ENCODE measurements around the gene NOL3.

Gene NOL3

DNA sequence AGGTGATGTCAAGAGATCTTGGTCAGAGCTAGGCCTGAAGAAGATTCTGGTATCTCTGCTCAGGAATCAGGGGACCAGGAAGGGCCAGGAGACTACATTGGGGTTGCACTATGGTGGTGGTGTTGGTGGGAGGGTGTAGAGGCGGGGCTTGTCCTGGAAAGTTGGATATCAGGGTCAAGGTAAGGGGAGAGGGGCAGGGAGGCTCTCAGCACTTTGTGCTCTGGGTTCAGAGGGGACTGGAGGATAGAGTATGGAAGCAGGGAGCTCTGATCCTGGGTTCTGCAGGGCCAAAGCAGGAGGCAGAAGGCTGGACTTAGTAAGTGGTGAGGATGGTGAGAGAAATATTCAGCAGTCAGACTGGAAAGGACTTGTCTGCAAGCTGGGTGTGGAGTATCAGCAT lies 3.0 kb downstream of the NOL3 start:
- DNase-seq = no peak

DNA sequence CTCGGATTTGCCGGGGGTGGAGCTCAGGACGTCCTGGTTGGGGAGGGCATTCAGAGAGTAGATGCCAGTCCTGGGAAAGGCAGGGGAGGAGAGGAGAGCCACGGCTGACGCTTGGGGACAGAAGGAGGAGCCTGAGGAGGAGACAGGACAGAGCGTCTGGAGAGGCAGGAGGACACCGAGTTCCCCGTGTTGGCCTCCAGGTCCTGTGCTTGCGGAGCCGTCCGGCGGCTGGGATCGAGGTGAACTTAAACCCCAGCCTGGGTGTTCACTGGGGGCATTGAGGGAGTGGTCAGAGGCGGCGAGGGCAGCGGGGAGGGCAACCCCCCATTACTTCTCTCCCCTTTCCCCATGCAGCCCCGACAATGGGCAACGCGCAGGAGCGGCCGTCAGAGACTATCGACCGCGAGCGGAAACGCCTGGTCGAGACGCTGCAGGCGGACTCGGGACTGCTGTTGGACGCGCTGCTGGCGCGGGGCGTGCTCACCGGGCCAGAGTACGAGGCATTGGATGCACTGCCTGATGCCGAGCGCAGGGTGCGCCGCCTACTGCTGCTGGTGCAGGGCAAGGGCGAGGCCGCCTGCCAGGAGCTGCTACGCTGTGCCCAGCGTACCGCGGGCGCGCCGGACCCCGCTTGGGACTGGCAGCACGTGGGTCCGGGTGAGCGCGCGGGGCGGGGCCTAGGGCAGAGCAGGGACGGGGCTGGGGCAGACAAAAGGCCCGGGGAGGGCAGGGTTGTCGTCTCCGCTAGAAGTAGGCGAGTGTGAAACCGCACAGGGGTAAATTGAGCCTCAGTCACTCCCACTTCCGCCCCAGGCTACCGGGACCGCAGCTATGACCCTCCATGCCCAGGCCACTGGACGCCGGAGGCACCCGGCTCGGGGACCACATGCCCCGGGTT lies 3.7 kb downstream of the NOL3 start:
- DNase-seq = peak; percentile 83

DNA sequence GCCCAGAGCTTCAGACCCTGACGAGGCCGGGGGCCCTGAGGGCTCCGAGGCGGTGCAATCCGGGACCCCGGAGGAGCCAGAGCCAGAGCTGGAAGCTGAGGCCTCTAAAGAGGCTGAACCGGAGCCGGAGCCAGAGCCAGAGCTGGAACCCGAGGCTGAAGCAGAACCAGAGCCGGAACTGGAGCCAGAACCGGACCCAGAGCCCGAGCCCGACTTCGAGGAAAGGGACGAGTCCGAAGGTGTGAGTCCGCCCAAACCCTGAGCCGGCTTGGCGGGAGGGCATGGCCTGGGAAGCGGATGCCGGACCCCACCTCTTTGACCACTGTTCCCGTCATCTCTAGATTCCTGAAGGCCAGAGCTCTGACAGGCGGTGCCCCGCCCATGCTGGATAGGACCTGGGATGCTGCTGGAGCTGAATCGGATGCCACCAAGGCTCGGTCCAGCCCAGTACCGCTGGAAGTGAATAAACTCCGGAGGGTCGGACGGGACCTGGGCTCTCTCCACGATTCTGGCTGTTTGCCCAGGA lies 4.4 kb downstream of the NOL3 start:
- DNase-seq = no peak

DNA sequence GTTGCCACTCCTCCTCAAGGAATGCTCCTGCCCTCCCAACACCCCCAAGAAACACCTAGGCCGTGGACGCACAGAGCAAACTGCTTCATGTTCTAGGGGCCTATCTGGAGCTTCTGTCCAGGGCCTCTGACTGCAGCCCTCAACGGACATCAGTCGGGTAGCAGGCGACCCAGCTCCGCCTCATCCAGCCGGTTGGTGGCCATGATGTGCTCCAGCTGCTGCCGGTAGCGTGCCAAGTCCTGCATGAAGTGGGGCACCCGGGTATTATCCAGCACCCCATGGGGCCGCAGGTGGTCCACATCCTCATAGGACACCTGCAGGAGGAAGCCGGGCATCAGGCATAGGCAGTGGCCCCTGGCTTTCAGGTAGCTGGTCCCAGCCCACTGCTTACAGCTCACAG lies 6.3 kb downstream of the NOL3 start:
- no peak for DNase-seq

DNA sequence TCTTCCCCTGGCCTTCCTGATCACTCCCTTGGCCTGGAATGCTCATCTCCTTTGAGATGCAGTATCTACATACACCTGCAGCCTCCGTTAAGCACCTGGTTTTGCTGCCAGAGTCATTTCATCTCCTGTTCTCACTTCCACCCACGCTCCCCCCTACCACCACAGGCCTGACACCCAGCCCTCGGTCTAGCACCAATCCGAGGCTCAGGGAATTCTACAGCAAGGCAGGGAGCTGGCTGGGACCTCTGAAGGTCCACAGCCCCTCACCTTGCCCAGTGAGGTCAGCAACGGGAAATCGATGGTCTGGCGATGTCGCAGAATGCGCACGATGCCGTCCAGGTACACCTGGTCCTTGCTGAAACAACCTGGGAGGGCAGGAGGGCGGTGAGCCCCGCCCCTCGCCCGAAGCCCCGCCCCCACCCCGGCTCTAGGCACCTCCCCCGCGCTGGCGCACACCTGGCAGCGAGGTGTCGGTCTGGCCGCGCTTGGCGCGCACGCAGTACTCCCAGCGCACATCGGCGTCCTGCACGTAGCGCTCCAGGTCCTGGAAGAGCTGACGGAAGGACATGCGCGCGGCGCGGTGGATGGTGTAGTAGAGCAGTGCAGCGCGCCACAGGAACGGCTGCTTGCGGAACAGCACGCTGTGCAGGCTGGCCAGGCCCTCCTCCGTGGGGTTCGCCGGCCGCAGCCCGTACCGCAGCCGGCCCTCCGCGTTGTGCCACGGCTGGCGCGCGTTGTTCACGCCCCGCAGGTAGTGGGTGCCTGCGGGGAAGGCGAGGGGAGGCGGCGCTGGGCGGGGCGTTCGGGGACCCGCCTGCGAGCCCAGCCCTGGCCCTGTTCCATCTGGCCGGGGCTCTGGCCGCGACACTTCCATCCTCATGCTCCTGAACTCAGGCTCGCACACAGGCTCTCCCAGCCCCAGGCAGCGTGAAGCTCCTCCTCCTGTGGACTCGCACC lies 7.7 kb downstream of the NOL3 start:
- peak; percentile 75 for DNase-seq

DNA sequence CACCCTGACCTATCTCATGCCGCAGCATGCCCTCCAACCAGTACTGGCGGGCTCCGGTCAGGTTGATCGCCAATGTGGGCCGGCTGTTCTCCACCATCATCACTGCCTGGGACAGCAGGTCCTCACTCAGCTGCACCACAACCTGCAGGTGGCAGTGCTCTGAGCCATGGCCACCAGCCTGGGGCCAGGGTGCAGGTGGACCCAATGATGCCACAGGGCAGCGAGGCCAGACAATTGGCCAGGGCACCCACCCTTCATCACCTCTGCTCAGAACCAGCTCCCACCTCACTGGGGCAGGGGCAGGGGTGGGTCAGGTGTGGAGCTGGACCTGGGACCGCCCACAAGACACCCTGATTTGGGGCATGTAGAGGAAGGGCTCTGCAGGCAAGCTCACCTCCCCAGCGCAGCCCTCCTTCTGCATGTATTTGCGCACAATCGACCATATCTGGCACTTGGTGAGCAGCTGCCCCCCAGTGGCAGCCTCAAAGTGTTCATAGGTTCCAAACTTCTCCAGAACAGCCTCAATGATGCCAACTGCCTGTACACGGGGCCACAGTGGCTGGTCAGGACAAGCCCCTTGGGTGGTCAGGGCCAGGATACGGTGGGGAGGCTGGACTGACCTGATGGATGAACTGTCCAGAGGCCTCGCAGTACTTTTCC lies 9.2 kb downstream of the NOL3 start:
- no peak for DNase-seq

DNA sequence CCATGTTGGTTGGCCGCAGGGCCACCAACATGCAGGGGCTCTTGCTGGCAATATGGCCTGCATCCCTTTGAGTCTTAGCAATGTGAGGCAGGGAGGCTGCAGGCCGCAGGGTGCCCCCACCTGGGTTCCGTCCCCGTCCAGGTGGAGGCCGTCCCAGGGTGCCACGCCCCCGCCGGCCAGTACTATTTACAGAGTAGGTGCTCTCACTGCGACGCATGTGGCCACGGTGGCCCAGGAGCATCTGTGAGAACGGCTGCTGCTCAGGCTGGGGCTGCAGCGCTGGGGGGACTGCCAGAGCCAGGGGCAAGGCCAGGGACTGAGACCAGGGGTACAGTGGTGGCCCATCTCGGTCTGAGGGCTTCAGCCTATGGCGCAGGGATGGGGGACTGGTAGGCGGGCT lies 9.8 kb downstream of the NOL3 start:
- no peak for DNase-seq

DNA sequence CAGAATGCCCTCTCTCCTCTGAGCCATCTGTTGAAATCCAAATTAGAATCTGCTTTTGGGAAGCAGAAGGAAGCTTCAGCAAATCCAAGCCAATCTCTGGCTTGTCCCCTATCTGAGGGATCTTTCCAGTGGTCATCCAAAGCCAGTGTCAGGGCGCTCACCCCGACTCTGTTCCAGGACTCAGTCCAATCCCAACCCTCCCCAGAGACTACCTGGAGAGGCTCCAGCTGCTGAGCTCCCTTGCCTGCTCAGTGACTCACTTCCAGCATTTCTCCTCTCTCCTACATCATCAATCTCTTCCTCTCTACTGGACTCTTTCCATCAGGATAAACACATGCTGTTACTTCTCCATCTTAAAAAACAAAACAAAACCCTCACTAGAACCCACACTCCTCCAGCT lies 11.0 kb downstream of the NOL3 start:
- DNase-seq = no peak

DNA sequence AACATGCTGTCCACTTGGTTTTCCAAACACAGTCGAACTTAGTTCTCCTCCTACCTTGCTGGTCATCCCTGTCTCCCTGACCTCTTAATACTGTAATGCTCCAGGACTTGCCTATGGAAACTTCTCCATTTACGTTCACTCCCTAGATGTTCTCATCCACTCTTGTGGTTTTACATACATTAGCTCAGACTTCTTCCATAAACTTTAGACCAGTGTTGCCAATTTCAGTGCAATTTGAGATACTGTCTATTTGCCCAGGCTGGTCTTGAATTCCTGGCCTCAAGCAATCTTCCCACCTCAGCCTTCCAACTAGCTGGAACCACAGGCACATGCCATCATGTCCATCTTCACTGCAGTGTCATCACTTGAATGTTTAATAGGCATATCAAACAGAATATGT lies 11.9 kb downstream of the NOL3 start:
- DNase-seq = no peak

DNA sequence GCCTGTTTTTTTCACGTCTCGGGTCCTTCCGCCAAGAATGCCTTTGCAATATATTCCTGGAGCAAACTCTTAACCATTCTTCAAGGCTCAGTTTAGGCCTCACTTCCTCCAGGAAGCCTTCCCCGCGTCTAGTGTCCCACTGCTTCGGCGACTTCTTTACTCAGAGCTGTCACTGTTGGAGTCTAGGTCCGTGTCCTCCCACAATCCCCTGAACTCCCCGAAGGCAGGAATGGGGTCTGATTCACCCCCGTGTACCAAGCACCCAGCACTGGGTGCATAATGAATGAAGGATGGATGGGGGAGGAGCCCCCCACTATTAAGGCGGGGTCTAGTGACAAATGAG lies 12.9 kb downstream of the NOL3 start:
- DNase-seq = no peak

DNA sequence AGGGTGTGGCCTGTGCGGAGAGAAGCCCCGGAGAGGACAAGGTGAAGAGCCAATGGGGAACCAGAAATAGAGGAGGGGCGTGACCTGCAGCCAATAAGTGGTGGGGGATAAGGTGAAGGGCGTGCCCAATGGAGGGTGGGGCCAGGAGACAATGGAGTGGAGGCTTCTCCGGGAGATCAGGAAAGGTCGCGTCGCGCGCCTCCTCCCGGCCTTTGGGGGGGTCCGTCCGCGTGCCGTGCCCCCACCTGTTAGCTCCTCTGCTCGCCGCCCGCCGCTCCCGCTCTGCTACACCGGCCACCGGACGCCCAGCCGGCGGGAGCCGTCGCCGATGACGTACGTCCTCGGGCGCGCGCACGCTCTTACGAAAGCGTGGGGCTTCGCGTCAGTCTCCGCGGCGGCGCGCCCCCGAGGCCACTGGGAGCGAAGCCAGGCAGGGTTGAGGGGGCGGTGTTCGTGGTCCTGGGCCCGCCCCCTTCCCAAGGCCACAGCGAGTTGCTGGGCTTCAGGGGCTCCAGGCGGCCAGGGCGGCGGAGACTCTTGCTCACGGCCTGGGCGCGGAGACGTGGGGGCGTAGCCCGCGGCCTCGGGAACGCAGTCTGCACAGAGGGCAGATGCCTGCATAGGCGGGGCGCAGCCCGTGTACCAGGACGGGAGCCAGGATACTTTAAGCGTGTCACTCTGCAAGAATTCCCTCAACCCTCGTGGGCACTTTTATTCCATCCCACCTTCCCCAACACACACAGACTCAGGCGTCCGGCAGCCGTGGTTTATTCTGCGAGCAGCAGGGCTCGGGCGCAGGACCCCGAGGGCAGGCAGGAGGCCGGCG lies 13.5 kb downstream of the NOL3 start, which contains the start of gene MATCAP1:
TSS of gene MATCAP1 (minus strand) at position 337 of the 826 bp plus-strand sequence. CDS start 3,353 bp downstream, outside the sequence.
- DNase-seq = peak; percentile 94

DNA sequence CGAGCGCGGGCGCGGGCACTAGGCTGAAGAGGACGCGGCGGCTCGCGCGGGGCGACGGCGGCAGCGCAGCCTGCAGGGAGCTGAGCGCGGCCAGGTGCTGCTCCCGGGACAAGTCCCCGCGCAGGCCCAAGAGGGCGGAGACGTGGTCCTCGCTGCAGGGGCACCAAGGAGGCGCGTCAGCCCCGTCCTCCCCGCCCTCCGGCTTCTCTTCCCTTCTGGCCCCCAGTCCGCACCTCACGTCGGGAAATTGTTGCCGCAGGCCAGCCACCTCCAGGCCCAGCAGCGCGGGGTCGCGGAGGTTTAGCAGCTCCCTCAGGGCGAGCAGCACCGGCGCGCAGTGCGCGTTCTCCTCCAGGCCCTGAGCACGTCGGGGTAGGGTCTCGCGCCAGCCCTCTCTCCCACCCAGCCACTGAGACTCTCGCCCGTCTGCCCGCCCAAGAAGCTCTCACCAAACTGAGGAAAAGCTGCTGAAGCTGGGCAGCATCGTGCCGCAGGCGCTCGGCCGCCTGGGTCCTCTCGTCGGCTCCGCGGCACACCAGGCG lies 14.2 kb downstream of the NOL3 start:
- DNase-seq = no peak

DNA sequence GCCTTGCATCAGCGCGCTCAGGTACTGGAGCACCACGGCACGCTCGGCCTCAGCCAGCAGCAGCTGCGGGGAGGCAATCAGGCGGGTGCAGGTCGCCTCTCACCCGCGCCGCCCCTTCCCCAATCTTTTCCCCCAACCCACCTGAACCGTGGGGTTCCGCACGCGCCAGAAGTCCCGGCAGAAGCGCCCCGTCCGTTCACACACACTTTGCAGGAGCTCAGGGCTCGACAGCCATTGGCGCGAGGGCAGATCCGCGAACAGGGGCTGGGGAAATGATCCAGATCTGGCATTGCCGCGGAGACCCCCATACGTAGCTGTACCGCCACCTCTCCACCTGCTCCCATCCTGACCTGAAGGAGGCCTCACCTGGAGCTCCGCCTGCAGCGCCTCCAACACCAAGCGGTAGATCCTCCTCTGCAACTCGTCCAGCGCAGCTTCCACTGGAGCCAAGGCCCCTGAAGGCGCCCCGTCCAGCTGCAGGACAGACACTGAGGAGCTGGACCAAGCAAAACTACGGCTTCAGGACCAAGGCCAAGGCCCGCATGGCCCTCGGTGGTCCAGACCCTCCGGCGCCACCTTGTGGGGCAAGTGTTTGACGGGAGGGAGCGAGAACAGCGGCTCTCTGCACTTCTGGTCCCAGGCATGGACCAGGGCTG lies 14.8 kb downstream of the NOL3 start:
- DNase-seq = peak; percentile 94

DNA sequence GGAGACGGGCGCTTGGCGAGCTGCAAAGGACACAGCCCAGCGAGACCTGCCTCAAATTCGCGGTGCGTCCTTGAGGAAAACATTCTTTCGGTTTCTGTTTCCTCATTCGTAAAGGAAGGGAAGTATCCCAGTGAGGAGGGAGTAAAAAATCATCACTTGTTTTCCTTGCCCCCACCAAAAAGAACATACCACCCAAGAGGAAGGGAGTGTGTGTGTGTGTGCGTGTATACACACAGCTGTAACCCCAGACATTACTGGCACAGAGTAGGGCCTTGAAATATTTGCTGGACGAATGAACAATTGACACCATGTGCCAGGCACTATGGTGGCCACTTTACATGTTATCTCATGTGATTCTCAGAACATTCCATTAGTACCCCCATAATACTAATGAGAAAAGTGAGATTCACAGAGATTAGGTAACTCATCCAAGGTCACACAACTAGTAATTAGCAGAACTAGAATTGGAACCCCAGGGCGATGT lies 15.4 kb downstream of the NOL3 start:
- DNase-seq = no peak

DNA sequence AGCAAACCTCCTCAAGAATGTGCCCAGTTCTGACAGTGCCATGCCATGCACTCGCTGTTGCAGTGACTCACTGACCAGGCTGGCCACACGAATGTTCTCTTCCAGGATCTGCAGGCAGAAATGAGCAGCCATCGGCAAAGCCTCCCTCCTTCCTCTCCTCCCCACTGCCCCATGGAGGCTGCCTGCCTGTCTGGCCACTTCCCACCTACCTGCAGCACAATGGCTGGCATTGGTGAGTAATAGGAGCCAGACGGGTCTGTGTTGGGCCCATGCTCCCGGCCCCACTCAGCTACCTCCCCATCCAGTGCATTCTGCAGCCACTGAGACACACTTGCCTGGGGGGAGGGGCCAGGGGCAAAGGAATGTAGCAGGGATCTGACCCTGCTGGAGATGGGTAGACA lies 16.2 kb downstream of the NOL3 start:
- DNase-seq = no peak

DNA sequence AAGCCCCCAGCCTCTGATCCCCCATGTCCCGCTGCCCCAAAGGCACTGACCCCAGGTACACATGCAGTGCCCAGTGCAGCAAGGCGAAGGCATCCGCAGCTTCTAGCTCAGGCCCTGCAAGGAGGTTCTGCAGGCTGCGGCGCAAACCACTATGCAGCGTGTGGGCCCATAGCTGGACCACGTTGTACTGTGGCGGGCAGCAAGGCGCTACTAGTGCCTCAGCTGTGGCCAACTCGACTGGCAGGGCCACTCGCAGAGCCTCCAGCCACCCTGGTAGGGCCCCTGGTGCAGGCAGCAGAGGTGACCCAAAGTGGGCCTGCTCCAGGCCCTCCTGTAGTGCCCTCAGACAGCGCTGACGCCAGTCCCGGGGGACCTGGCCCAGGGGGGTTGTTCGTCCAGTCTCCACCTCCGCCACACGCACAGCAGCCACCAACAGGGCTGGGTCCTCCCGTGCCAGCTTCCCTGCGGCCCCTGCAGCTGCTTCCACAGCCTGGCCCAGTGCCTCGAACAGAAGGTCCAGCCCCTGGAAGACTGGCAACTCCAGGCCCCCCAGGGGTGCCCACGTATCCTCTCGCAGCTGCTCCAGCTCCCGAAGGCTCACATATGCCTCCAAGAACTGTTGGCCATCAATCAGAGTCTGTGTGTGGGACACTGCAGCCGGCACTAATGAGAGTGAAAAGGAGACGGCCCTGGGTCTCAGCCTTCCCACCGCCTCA lies 17.0 kb downstream of the NOL3 start:
- no peak for DNase-seq

DNA sequence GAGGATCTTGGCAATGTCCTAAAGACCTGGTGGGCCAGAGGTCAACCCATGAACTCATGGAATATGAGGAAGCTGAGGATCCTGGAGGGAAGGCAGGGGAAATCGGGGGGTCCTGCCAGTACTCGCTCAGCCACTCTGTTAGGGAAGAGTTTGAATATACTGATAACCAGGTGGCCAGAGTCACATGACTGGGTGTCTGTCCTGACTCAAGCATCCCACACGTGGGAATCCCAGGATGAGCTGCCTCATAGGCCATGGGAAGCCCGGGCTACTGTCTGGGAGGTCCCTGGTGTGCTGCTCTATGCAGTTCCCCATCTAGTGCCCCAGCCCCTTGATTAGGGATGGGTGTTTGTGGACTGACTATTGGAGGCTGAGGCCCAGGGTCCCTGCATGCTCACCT lies 18.0 kb downstream of the NOL3 start:
- DNase-seq = no peak

DNA sequence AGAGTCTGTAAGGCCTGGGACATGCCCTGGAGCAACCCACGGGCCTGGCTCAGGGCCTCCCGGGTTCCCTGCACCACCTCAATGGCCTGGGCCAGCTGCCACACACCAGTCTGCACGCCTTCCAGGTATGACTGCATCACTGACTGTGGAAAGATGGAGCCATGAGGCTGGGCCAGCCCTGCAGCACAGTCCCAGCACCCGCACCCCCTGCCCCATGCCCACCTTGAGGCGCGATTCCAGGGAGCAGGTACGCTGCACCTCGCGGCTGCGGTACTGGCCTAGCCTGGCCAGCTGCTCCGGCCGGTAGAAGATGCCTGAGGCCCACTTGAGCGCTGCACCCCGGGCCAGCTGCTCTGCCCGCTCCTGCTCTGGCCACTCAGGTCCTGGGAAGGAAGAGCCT lies 18.5 kb downstream of the NOL3 start:
- DNase-seq = no peak

DNA sequence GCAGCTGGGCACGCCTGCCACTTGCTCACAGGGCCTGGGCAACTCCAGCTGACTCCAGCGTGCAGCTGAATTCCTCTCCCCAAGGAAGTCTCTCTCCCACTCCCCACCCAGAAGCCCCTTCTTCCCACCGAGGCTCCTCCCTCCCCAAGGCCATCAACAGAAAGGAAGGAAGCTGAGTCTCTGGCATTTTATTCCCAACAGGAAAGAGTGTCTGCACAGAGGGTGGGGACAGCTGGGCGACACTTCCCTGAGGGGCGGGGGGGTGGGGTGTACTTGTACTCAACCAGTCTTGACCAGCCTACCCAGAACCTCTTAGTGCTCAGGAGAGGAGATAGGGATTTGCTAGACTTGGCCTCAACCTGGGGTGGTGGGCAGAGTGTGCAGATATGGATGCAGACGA lies 19.7 kb downstream of the NOL3 start, which contains the start of gene EXOC3L1:
TSS of gene EXOC3L1 (minus strand) at position 96 of the 400 bp plus-strand sequence. CDS start 460 bp downstream, outside the sequence.
- no peak for DNase-seq

Data from activated CD8-positive, alpha-beta memory T cell treated with anti-CD3 and anti-CD28 coated beads, Interleukin-2, amount 50 U/mL, for 48 hours (primary cell).